H7 (cell line): ENCODE data around the gene MSRB2. TPM values are rescaled to one million over a fixed set of nuclear protein-coding genes. Genes with fewer than 3 reads are reported as not detected.
A peak's percentile ranks its signal among the peaks of the same experiment; 100 is the strongest.
"Not testable (repeated sequence)": the region's sequence is repeated elsewhere in the genome, so short reads cannot be mapped to it uniquely, and the experiment has no call there.

Experiments used
- DNase-seq: peaks from one replicate; pipeline ENCODE4 v3.0.0; 2012
- H3K27me3 ChIP-seq: 2 replicates; pipeline ENCODE4 v1.6.0; 2011; ENCODE audit warnings: mild to moderate bottlenecking, low read length; ENCODE audit not compliant: control insufficient read depth, insufficient read depth
- H3K36me3 ChIP-seq: replicated peaks from 2 replicates; pipeline ENCODE4 v1.5.1; 2011; ENCODE audit warnings: low read length; ENCODE audit not compliant: control insufficient read depth, insufficient read depth
- H3K4me3 ChIP-seq: 2 replicates; pipeline ENCODE4 v1.5.1; 2011; ENCODE audit warnings: low read depth, mild to moderate bottlenecking, control low read depth, low read length, moderate library complexity; ENCODE audit not compliant: insufficient read depth
- total RNA-seq: library from RNA; depleted of rRNA; stranded (reverse); fragments of >200 nt; shearing (Covaris generic); gene quantifications from 2 replicates; pipeline ENCODE4 v1.2.3, GENCODE V29; 2014

The MSRB2 gene
- total RNA-seq, 1 experiment from 2014 or later, result 19.2 TPM

GRCh38 chr10:23064813-23065114 is 30.6 kb upstream of the MSRB2 start:
- H3K36me3 ChIP-seq, DNase-seq, H3K27me3 ChIP-seq, H3K4me3 ChIP-seq: not testable (repeated sequence)

- no peak overlapping the region for H3K4me3 ChIP-seq
- no peak for DNase-seq
- H3K27me3 ChIP-seq, result no peaks in the 10 kb centered on the region
- H3K36me3 ChIP-seq, result no peaks in the 10 kb centered on the region
These were observed 30.0 kb upstream of the MSRB2 start for GRCh38 chr10:23065181-23065948.

GRCh38 chr10:23067337-23067736 is 28.0 kb upstream of the MSRB2 start:
- Histone ChIP-seq H3K4me3 (no peak overlapping the region), H3K27me3 (no peaks in the 10 kb centered on the region), H3K36me3 (no peaks in the 10 kb centered on the region)
- no peak for DNase-seq

GRCh38 chr10:23067939-23068775 is 27.2 kb upstream of the MSRB2 start:
- DNase-seq, result peak; percentile 76
- no peaks in the 10 kb centered on the region for H3K27me3 ChIP-seq
- no peak overlapping the region for H3K4me3 ChIP-seq
- no peaks in the 10 kb centered on the region for H3K36me3 ChIP-seq

DNA sequence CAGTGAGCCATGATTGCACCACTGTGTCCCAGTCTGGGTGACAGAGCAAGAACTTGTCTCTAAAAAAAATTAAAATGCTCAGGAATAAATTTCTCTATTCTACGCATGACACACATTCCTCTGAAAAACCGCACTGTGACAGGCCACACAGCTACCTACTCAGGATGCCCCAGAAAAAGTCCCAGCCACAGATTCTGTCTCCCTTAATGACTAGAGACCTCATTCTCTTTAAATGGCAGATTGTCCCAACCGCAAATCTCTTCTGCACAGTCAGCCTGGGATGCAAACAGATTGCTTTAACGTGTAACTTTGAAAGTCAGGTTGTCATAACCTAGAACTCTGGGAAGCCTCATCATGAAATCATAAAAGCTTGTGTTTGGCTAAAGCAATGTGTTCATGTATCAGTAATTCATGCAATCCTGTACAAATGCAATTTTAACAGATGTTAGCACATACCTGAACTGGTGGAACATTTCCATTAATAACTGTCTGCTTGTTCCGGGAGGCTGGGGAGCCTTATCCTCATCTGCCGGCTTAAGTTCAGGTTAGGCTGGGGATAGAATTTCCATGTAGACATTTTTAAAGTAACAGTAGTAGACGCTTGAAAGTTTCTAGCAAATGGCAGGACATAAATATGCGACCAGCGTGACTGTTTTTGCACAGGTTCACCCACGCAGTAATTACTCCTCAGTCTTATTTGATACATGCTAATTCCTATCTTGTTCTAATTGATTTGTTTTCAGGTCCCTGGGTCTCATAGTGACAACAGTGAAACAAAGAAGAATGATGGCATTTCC is 26.2 kb upstream of the MSRB2 start:
- H3K36me3 ChIP-seq, result no peaks in the 10 kb centered on the region
- H3K27me3 ChIP-seq, result no peaks in the 10 kb centered on the region
- no peak for DNase-seq
- H3K4me3 ChIP-seq, result no peak overlapping the region

GRCh38 chr10:23070092-23070912 is 25.1 kb upstream of the MSRB2 start:
- DNase-seq, H3K4me3 ChIP-seq, H3K36me3 ChIP-seq, H3K27me3 ChIP-seq: not testable (repeated sequence)

GRCh38 chr10:23070913-23071218 is 24.5 kb upstream of the MSRB2 start:
- Histone ChIP-seq H3K36me3 (no peaks in the 10 kb centered on the region), H3K4me3 (no peak overlapping the region), H3K27me3 (no peaks in the 10 kb centered on the region)
- no peak for DNase-seq

GRCh38 chr10:23072593-23072992 is 22.8 kb upstream of the MSRB2 start:
- DNase-seq, H3K4me3 ChIP-seq, H3K27me3 ChIP-seq, H3K36me3 ChIP-seq: not testable (repeated sequence)

DNA sequence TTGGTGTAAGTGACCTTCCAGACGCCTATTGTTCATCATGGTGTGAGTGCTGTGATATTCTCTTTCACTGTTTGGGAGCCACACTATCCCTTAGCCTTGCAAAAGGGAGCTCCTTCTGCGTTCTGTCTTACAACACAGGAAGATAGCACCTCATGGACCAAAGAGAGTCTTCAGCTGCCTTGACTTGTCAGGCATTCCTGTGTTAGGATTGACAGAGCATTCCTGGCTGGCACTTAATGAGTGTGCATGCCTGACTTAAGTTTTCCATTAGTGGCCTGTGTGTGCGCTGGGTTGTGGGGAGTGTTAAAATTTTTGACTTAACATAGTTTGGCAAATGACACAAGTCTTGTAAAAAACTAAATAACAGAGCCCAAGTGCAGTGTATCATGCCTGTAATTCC is 21.9 kb upstream of the MSRB2 start:
- no peak for DNase-seq
- Histone ChIP-seq H3K36me3 (no peaks in the 10 kb centered on the region), H3K4me3 (no peak overlapping the region), H3K27me3 (no peaks in the 10 kb centered on the region)

DNA sequence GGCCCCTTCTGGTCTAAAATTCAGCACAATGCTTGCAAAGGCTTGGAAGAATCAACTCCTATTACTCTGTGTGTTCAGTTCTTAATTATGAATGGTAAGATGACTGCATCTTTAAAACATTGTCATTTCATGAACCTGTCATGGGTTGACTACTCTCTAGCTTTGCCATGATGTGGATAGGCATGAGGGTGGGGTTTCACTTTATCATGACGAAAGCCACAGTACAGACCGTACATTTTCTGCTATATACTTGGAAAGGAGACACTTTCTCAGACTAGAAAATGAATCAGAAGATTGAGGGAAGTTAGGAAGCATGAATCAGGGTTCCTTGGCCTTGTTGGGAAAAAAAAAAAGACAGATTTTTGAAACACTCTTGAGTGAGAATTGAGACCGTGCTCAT is 19.7 kb upstream of the MSRB2 start:
- H3K36me3 ChIP-seq, result no peaks in the 10 kb centered on the region
- H3K4me3 ChIP-seq, result no peak overlapping the region
- no peak for DNase-seq
- no peaks in the 10 kb centered on the region for H3K27me3 ChIP-seq

DNA sequence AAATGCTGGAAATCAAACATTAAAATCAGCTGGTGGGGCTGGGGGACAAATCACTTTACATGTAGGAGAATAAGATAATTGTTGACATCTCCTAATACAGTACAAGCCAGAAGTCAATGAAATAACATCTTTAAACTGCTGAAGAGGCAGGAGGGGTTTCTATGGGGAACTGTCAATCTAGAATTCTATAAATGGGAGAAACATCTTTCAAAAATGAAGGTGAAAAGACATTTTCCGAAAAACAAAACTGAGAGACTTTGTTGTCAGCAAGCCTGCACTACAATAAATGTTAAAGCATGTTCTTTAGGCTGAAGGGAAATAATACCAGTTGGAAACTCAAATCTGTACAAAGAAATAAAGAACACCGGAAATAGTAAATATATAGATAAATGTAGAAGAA is 17.3 kb upstream of the MSRB2 start:
- Histone ChIP-seq H3K36me3 (no peaks in the 10 kb centered on the region), H3K27me3 (no peaks in the 10 kb centered on the region), H3K4me3 (no peak overlapping the region)
- DNase-seq, result no peak

- no peaks in the 10 kb centered on the region for H3K27me3 ChIP-seq
- no peak for DNase-seq
These were observed 15.7 kb upstream of the MSRB2 start for GRCh38 chr10:23079700-23080099.

GRCh38 chr10:23080262-23080661 is 15.1 kb upstream of the MSRB2 start:
- Histone ChIP-seq H3K27me3 (no peaks in the 10 kb centered on the region), H3K4me3 (no peak overlapping the region), H3K36me3 (no peaks in the 10 kb centered on the region)
- DNase-seq, result no peak

More at GRCh38 chr10:23079700-23080099, 15.7 kb upstream of the MSRB2 start:
- H3K36me3 ChIP-seq, result no peaks in the 10 kb centered on the region
- H3K4me3 ChIP-seq, result no peak overlapping the region

GRCh38 chr10:23081221-23081750 is 14.1 kb upstream of the MSRB2 start:
- no peaks in the 10 kb centered on the region for H3K36me3 ChIP-seq
- H3K27me3 ChIP-seq, result no peaks in the 10 kb centered on the region
- no peak overlapping the region for H3K4me3 ChIP-seq
- no peak for DNase-seq
